ENCODE measurements around the gene DERL2.
A peak's percentile ranks its signal among the peaks of the same experiment; 100 is the strongest.

Gene DERL2

GRCh38 chr17:5500589-5501391 is 14.8 kb upstream of the DERL2 start:
- peak; percentile 82 for DNase-seq

GRCh38 chr17:5500247-5500588 is 14.2 kb upstream of the DERL2 start:
- DNase-seq = no peak

GRCh38 chr17:5499476-5500231 is 13.7 kb upstream of the DERL2 start:
- no peak for DNase-seq

- no peak for DNase-seq
Observed at GRCh38 chr17:5492970-5493369, 7.0 kb upstream of the DERL2 start.

- no peak for DNase-seq
Observed at GRCh38 chr17:5488752-5489151, 2.8 kb upstream of the DERL2 start.

- DNase-seq = peak; percentile 99
Observed at GRCh38 chr17:5486206-5487124, 487 bp upstream of the DERL2 start, which contains the start of gene MIS12. MIS12 (plus strand) TSS chr17:5486566; CDS start chr17:5488863, 2,297 bp downstream.

- DNase-seq = no peak
Observed at GRCh38 chr17:5481451-5481850, 4.5 kb downstream of the DERL2 start.

- no peak for DNase-seq
Observed at GRCh38 chr17:5480962-5481361, 5.0 kb downstream of the DERL2 start.

- no peak for DNase-seq
Observed at GRCh38 chr17:5478992-5479391, 7.0 kb downstream of the DERL2 start.

- DNase-seq = no peak
Observed at GRCh38 chr17:5473906-5474305, 12.1 kb downstream of the DERL2 start.

- no peak for DNase-seq
Observed at GRCh38 chr17:5472511-5472910, 13.5 kb downstream of the DERL2 start.

- peak; percentile 35 for DNase-seq
Observed at GRCh38 chr17:5468075-5468473, 17.9 kb downstream of the DERL2 start.

GRCh38 chr17:5467416-5467815 is 18.6 kb downstream of the DERL2 start:
- DNase-seq = no peak

GRCh38 chr17:5466295-5466694 is 19.7 kb downstream of the DERL2 start:
- DNase-seq = no peak

- no peak for DNase-seq
Observed at GRCh38 chr17:5464717-5465507, 21.1 kb downstream of the DERL2 start.

- DNase-seq = no peak
Observed at GRCh38 chr17:5446786-5447185, 39.2 kb downstream of the DERL2 start.

- no peak for DNase-seq
Observed at GRCh38 chr17:5444209-5444608, 41.8 kb downstream of the DERL2 start.

GRCh38 chr17:5443728-5444127 is 42.2 kb downstream of the DERL2 start:
- no peak for DNase-seq

GRCh38 chr17:5439446-5439764 is 46.6 kb downstream of the DERL2 start:
- DNase-seq = no peak

GRCh38 chr17:5438716-5439445 is 47.1 kb downstream of the DERL2 start, which contains the start of gene C1QBP:
C1QBP (minus strand) TSS chr17:5439155; CDS start chr17:5439073, 82 bp downstream.
- DNase-seq = peak; percentile 86

GRCh38 chr17:5437721-5438317 is 48.2 kb downstream of the DERL2 start:
- DNase-seq = no peak
